NB4 (cell line): Measurements from ENCODE around the gene LRP6.

Experiments used
- DNase-seq: peaks from one replicate; pipeline ENCODE4 v3.0.0; 2010; ENCODE audit warnings: low read depth
- H3K4me3 ChIP-seq: one replicate; pipeline ENCODE4 v1.5.1; 2011; ENCODE audit warnings: mild to moderate bottlenecking, low read depth, low read length, moderate library complexity
- MYC ChIP-seq: IDR thresholded peaks from 2 replicates; pipeline ENCODE4 v1.6.1; 2011; ENCODE audit warnings: low read depth, low read length
- POLR2A ChIP-seq: IDR thresholded peaks from 2 replicates; pipeline ENCODE4 v1.6.1; 2011; ENCODE audit warnings: mild to moderate bottlenecking; ENCODE audit not compliant: insufficient read length; ENCODE audit errors: extremely low read depth
- TF ChIP-seq, protein P1 (sequence below): IDR thresholded peaks from 2 replicates; pipeline ENCODE4 v1.6.1; 2011; ENCODE audit warnings: low read depth, low read length
- TF ChIP-seq, protein P2 (sequence below): IDR thresholded peaks from one replicate; pipeline ENCODE4 v1.5.1; 2012; ENCODE audit warnings: low read depth, low read length

LRP6 gene

DNA sequence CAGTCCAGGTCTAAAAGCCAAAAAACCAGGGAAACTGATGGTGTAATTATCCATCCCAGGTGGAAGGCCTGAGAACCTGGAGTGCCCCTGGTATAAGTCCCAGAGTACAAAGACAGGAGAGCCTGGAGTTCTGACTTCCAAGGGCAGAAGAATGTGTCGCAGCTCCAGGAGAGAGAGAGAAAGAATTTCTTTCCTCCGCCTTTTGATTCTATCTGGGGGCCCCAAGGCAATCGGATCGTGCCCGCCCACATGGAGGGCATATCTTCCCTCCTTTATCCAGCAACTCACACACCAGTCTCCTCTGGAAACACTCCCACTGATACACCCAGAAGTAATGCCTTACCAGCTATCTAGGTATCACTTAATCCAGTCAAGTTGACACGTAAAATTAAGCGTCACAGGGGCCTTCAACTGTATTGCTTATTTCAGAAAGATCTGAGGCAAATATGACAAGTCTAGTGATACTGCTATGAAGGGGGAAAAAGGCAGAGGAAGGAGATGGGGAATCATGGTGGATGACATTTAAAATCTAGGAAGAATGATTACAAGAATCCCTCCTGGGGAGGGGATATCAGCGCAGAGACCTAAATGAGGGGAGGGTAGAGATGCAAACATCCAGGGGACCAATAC is 30.5 kb upstream of the LRP6 start:
- no peak for DNase-seq
- TF ChIP-seq, protein P1, sequence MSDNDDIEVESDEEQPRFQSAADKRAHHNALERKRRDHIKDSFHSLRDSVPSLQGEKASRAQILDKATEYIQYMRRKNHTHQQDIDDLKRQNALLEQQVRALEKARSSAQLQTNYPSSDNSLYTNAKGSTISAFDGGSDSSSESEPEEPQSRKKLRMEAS, result no peak
- TF ChIP-seq MYC, result no peak
- TF ChIP-seq POLR2A, result no peak
- TF ChIP-seq, protein P2, sequence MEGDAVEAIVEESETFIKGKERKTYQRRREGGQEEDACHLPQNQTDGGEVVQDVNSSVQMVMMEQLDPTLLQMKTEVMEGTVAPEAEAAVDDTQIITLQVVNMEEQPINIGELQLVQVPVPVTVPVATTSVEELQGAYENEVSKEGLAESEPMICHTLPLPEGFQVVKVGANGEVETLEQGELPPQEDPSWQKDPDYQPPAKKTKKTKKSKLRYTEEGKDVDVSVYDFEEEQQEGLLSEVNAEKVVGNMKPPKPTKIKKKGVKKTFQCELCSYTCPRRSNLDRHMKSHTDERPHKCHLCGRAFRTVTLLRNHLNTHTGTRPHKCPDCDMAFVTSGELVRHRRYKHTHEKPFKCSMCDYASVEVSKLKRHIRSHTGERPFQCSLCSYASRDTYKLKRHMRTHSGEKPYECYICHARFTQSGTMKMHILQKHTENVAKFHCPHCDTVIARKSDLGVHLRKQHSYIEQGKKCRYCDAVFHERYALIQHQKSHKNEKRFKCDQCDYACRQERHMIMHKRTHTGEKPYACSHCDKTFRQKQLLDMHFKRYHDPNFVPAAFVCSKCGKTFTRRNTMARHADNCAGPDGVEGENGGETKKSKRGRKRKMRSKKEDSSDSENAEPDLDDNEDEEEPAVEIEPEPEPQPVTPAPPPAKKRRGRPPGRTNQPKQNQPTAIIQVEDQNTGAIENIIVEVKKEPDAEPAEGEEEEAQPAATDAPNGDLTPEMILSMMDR, result no peak
- no peak overlapping the region for H3K4me3 ChIP-seq

DNA sequence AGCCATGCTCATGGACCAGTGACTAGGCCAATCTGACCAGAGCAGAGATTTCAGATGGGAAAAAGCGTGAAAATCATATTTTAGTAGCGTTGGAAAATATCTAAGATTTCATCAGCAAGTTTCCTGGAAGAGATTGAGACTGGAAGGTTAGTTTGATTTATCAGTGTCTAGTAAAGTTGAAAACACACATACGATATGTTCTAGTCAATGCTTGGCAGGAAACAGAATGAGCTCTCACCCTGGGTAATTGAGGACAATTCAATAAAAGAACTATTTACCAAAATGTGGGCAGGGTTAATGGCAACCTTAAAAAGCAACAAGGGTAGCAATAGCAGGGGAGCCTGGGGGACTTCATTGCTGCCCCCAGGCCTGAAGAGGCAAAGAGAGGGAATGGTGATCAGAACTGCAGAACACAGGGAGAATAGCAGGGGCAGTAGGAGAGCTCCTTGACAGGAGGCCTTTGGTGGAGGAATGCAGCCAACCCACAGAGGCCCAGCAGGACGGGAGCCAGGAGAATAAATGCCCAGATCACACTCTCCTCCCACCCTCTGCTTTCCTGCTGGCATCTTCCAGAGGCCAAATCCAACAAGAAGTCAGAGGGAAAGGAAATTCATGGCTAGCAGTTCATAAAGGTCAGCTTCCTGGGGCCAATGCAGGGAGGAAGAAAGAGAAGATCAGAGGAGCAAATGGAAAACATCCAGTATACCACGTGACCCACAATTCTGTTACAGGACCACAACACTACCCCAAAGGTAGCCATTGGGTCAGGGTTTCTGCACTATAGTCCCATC is 27.6 kb upstream of the LRP6 start:
- DNase-seq, result no peak
- H3K4me3 ChIP-seq, result no peak overlapping the region
- TF ChIP-seq POLR2A, result no peak

DNA sequence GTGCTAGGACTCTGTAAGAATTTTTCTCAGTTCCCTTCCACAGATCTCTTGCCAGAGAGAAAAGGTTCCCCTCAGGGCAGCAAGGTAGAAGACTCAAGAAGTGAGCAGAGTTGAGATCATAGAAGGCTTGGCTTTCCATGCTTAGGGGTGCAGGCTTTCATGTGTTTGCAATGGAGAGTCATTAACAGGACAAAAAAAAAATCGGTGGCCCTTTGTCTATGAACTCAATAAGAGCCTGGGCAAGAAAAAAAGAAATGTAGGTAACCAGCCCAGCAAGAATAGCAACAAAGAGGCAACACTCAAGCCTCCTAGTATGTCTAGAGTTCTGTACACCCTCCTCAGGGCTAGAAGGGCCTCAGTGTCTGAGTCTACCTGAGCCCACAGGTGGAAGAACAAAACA is 23.4 kb upstream of the LRP6 start:
- TF ChIP-seq, protein P2, result no peak
- TF ChIP-seq, protein P1, result no peak
- TF ChIP-seq POLR2A (no peak), MYC (no peak)
- H3K4me3 ChIP-seq, result no peak overlapping the region
- DNase-seq, result no peak

GRCh38 chr12:12286441-12286840 is 19.6 kb upstream of the LRP6 start:
- H3K4me3 ChIP-seq, result no peak overlapping the region
- TF ChIP-seq MYC (no peak), POLR2A (no peak)
- TF ChIP-seq, protein P1, result no peak
- TF ChIP-seq, protein P2, result no peak
- DNase-seq, result no peak

GRCh38 chr12:12282761-12283425 is 16.0 kb upstream of the LRP6 start:
- TF ChIP-seq, protein P2, result no peak
- TF ChIP-seq MYC, result no peak
- TF ChIP-seq, protein P1, result no peak
- no peak for TF ChIP-seq POLR2A
- no peak overlapping the region for H3K4me3 ChIP-seq
- DNase-seq, result no peak

- no peak for DNase-seq
- TF ChIP-seq POLR2A (no peak), MYC (no peak)
- TF ChIP-seq, protein P1, result no peak
- TF ChIP-seq, protein P2, result no peak
- no peak overlapping the region for H3K4me3 ChIP-seq
Measured at GRCh38 chr12:12282202-12282601, 15.4 kb upstream of the LRP6 start.
